CD4-positive, alpha-beta memory T cell (primary cell): Measurements from ENCODE around the gene HEXB. TPM values are rescaled to one million over a fixed set of nuclear protein-coding genes. Genes with fewer than 3 reads are reported as not detected.
"Not testable (repeated sequence)": the region's sequence is repeated elsewhere in the genome, so short reads cannot be mapped to it uniquely, and the experiment has no call there.

Experiments
- CTCF ChIA-PET: fragments of 350-600 bp; sonication (Branson Sonifier 250); formaldehyde crosslinking; loops from one replicate; lab custom pipeline; 2021; ENCODE audit warnings: inconsistent platforms; ENCODE audit not compliant: partially characterized antibody; lab: Charles Lee
- POLR2A ChIA-PET: fragments of 350-600 bp; sonication (Branson Sonifier 250); formaldehyde crosslinking; loops from one replicate; lab custom pipeline; 2021; ENCODE audit not compliant: partially characterized antibody; lab: Charles Lee
- DNase-seq, 5 donors: peaks; one replicate each; pipeline versions ENCODE4 v3.0.0 to v3.0.0-alpha.2; 2020 to 2022; ENCODE audit warnings: mixed read lengths in 1 of 5
- H3K27ac ChIP-seq: one replicate; pipeline ENCODE4 v1.7.0; 2013; ENCODE audit warnings: low read depth, low read length
- H3K27me3 ChIP-seq: 2 replicates; pipeline ENCODE4 v1.7.0; 2013; ENCODE audit warnings: mild to moderate bottlenecking, low read length, moderate library complexity; ENCODE audit not compliant: insufficient read depth
- H3K36me3 ChIP-seq: 2 replicates; pipeline ENCODE4 v1.7.0; 2013; ENCODE audit warnings: mild to moderate bottlenecking, low read length, moderate library complexity; ENCODE audit not compliant: insufficient read depth
- H3K4me1 ChIP-seq: 2 replicates; pipeline ENCODE4 v1.7.0; 2013; ENCODE audit warnings: mild to moderate bottlenecking, low read length, moderate library complexity; ENCODE audit not compliant: insufficient read depth
- H3K4me3 ChIP-seq, 2 donors: one replicate each; pipeline ENCODE4 v1.7.0; 2013; ENCODE audit warnings: low read length in 2 of 2, mild to moderate bottlenecking in 1 of 2
- H3K9me3 ChIP-seq, 2 donors: one replicate each; pipeline ENCODE4 v1.7.0; 2013; ENCODE audit warnings: low read length in 2 of 2, control low read depth in 1 of 2; ENCODE audit not compliant: control insufficient read depth in 1 of 2
- H3K27ac Mint-ChIP-seq, 7 donors: one replicate each; pipeline ENCODE4 v1.8.0; 2020 to 2021; ENCODE audit warnings: mixed read lengths in 7 of 7, mild to moderate bottlenecking in 6 of 7, inconsistent platforms in 3 of 7, moderate library complexity in 3 of 7
- H3K27me3 Mint-ChIP-seq, 2 donors: one replicate each; pipeline ENCODE4 v1.8.0; 2020 to 2021; ENCODE audit warnings: mixed read lengths in 2 of 2
- H3K36me3 Mint-ChIP-seq, 2 donors: one replicate each; pipeline ENCODE4 v1.8.0; 2020 to 2021; ENCODE audit warnings: mixed read lengths in 2 of 2, inconsistent platforms in 1 of 2, mild to moderate bottlenecking in 1 of 2
- H3K4me1 Mint-ChIP-seq, 4 donors: one replicate each; pipeline ENCODE4 v1.8.0; 2020 to 2021; ENCODE audit warnings: mixed read lengths in 4 of 4, mild to moderate bottlenecking in 1 of 4
- H3K4me3 Mint-ChIP-seq, 8 donors: one replicate each; pipeline ENCODE4 v1.8.0; 2020 to 2021; ENCODE audit warnings: mixed read lengths in 8 of 8, mild to moderate bottlenecking in 7 of 8, moderate library complexity in 6 of 8, inconsistent platforms in 3 of 8
- H3K9me3 Mint-ChIP-seq, 8 donors: one replicate each; pipeline ENCODE4 v1.8.0; 2020 to 2021; ENCODE audit warnings: mixed read lengths in 8 of 8, mild to moderate bottlenecking in 5 of 8, inconsistent platforms in 3 of 8, moderate library complexity in 1 of 8
- intact Hi-C: fragments of 100-400 bp; cut with micrococcal nuclease; formaldehyde crosslinking; loops from one replicate; pipeline ENCODE4 v1.15.1; 2023
- polyA plus RNA-seq, 2 donors: library from polyadenylated mRNA; unstranded; fragments of 300-500 nt; fragmentation: Illumina TruSeq; gene quantifications; one replicate each; pipeline ENCODE4 v1.2.3, GENCODE V29; 2021
- total RNA-seq, 2 experiments: library from RNA; stranded (reverse); gene quantifications; one replicate each; pipeline ENCODE4 v1.2.3, GENCODE V29; 2021

Gene HEXB
- total and polyA plus RNA-seq, 4 experiments from 2014 or later, result 62.3 to 200 (median 81.8) TPM

- H3K4me1 ChIP-seq, DNase-seq, H3K27me3 Mint-ChIP-seq, H3K27ac Mint-ChIP-seq, H3K4me3 Mint-ChIP-seq, H3K4me3 ChIP-seq, H3K36me3 ChIP-seq, H3K4me1 Mint-ChIP-seq, H3K9me3 Mint-ChIP-seq, H3K27me3 ChIP-seq, CTCF ChIA-PET, intact Hi-C loops, H3K27ac ChIP-seq, H3K9me3 ChIP-seq, POLR2A ChIA-PET, H3K36me3 Mint-ChIP-seq: not testable (repeated sequence)
These were observed 5.7 kb upstream of the HEXB start for GRCh38 chr5:74679300-74679699.

DNA sequence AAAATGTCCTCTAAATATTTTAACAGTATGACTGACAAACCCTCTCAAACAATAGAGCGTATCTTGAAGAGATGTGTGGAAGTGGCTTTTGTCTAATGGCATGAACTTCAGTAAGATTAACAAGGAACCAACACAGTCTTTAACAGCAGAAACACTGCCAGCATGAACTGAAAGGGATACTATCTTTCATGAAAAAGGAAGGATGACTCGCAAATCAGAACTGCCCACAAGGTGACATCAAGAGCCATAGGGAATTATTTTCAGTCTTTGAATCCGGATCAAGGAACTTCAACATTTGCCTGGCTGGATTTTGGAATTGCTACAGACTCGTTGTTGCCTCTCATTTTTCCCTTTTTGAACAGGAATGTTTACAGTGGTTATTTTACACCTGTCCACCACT is 5.1 kb upstream of the HEXB start:
- H3K4me1 Mint-ChIP-seq, result peaks cover 0 to 5% (median 3%) of the 10 kb centered on the region in 4 donors
- peaks cover 8% of the 10 kb centered on the region for H3K4me1 ChIP-seq
- intact Hi-C loops, result no loop called here
- H3K4me3 Mint-ChIP-seq, result peak overlapping the region in 1 of 8 donors; percentile 42
- peaks cover 3 to 8% of the 10 kb centered on the region in 2 donors for H3K27me3 Mint-ChIP-seq
- no peaks in the 10 kb centered on the region for H3K9me3 ChIP-seq
- H3K36me3 Mint-ChIP-seq, result no peaks in the 10 kb centered on the region
- ChIA-PET POLR2A (no interaction called here), CTCF (no interaction called here)
- peaks cover 3% of the 10 kb centered on the region for H3K27me3 ChIP-seq
- H3K27ac ChIP-seq, result no peak overlapping the region
- H3K9me3 Mint-ChIP-seq, result peaks cover 0 to 2% (median 0%) of the 10 kb centered on the region in 8 donors
- H3K4me3 ChIP-seq, result no peak overlapping the region
- H3K27ac Mint-ChIP-seq, result no peak overlapping the region
- DNase-seq, result no peak
- no peaks in the 10 kb centered on the region for H3K36me3 ChIP-seq

GRCh38 chr5:74685979-74686631 is 1.1 kb downstream of the HEXB start:
- peaks cover 26% of the 10 kb centered on the region for H3K4me1 ChIP-seq
- peak overlapping the region; percentile 61 to 71 for H3K4me3 ChIP-seq
- Mint-ChIP-seq H3K4me3 (peak overlapping the region; percentile 79 to 92 (median 88)), H3K4me1 (peaks cover 22 to 35% (median 27%) of the 10 kb centered on the region in 4 donors), H3K36me3 (peaks cover 11 to 21% of the 10 kb centered on the region in 2 donors), H3K27me3 (no peaks in the 10 kb centered on the region), H3K9me3 (peaks cover 0 to 2% (median 0%) of the 10 kb centered on the region in 8 donors), H3K27ac (peak overlapping the region; percentile 68 to 92 (median 82))
- peak overlapping the region; percentile 73 for H3K27ac ChIP-seq
- ChIA-PET POLR2A (interaction anchor here (0.6 to 1.2 kb wide), 2 partner anchors 17 to 29 kb away, joined by 3 read pairs; no protein-coding TSS in a partner anchor), CTCF (interaction anchor here (0.9 kb wide), 1 partner anchor 13 kb away, joined by 5 read pairs; no protein-coding TSS in a partner anchor)
- peaks cover 5% of the 10 kb centered on the region for H3K36me3 ChIP-seq
- H3K9me3 ChIP-seq, result no peaks in the 10 kb centered on the region
- intact Hi-C loops, result loop anchor here (1.0 to 2.0 kb wide), 2 partner anchors 46 to 651 kb away; partner anchors contain the start of genes ENC1 and HMGCR
- H3K27me3 ChIP-seq, result no peaks in the 10 kb centered on the region
- peak in 2 of 5 donors; percentile 4 to 11 for DNase-seq

GRCh38 chr5:74686962-74687751 is 2.1 kb downstream of the HEXB start:
- intact Hi-C loops, result no loop called here
- peaks cover 22 to 35% (median 27%) of the 10 kb centered on the region in 4 donors for H3K4me1 Mint-ChIP-seq

DNA sequence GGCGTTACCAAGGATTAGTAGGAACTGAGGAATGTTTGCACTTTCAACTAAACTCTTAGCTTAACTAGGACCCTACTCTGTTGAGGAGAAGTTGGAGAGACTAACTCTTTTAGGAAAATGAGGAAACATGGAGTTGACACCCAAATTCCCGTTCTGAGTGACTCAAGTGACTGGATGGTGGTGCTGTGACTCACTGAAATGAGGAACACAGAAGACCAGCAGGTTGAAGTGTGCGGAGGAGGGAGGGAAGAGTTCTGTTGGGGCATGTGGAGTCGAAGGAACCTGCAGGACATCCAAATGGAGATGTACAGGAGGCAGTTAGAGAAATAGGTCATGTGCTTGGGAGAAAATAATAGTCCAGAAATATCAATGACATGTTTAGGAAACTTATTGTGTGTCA is 8.2 kb downstream of the HEXB start:
- no peak for DNase-seq
- H3K4me3 Mint-ChIP-seq, result no peak overlapping the region
- CTCF ChIA-PET, result no interaction called here
- H3K27ac Mint-ChIP-seq, result peak overlapping the region in 1 of 7 donors; percentile 14
- Histone ChIP-seq H3K27ac (no peak overlapping the region), H3K4me3 (no peak overlapping the region), H3K9me3 (no peaks in the 10 kb centered on the region), H3K27me3 (no peaks in the 10 kb centered on the region), H3K36me3 (peaks cover 13% of the 10 kb centered on the region), H3K4me1 (no peaks in the 10 kb centered on the region)
- no peaks in the 10 kb centered on the region for H3K9me3 Mint-ChIP-seq
- no peaks in the 10 kb centered on the region for H3K27me3 Mint-ChIP-seq
- peaks cover 2 to 7% (median 6%) of the 10 kb centered on the region in 4 donors for H3K4me1 Mint-ChIP-seq
- peaks cover 39 to 65% of the 10 kb centered on the region in 2 donors for H3K36me3 Mint-ChIP-seq
- intact Hi-C loops, result no loop called here
- POLR2A ChIA-PET, result no interaction called here

More at GRCh38 chr5:74686962-74687751, 2.1 kb downstream of the HEXB start:
- Histone ChIP-seq H3K27ac (no peak overlapping the region), H3K27me3 (no peaks in the 10 kb centered on the region), H3K9me3 (no peaks in the 10 kb centered on the region), H3K36me3 (peaks cover 5% of the 10 kb centered on the region), H3K4me1 (peaks cover 26% of the 10 kb centered on the region), H3K4me3 (peak overlapping the region in 1 of 2 donors; percentile 46)
- ChIA-PET POLR2A (no interaction called here), CTCF (interaction anchor here (1.2 kb wide), 1 partner anchor 14 kb away, joined by 3 read pairs; no protein-coding TSS in a partner anchor)
- no peaks in the 10 kb centered on the region for H3K27me3 Mint-ChIP-seq
- peak overlapping the region in 5 of 8 donors; percentile 1 to 91 (median 86) for H3K4me3 Mint-ChIP-seq
- peak overlapping the region in 5 of 7 donors; percentile 29 to 92 (median 55) for H3K27ac Mint-ChIP-seq
- H3K9me3 Mint-ChIP-seq, result peaks cover 0 to 2% (median 0%) of the 10 kb centered on the region in 8 donors
- peaks cover 14 to 28% of the 10 kb centered on the region in 2 donors for H3K36me3 Mint-ChIP-seq
- DNase-seq, result no peak

- no peak overlapping the region for H3K27ac ChIP-seq
- Mint-ChIP-seq H3K27me3 (no peaks in the 10 kb centered on the region), H3K27ac (peak overlapping the region in 2 of 7 donors; percentile 32 to 53), H3K9me3 (peaks cover 0 to 2% (median 0%) of the 10 kb centered on the region in 8 donors), H3K4me1 (peaks cover 0 to 3% (median under 1%) of the 10 kb centered on the region in 4 donors), H3K4me3 (no peak overlapping the region), H3K36me3 (peaks cover 38 to 64% of the 10 kb centered on the region in 2 donors)
- no peak overlapping the region for H3K4me3 ChIP-seq
- H3K9me3 ChIP-seq, result no peaks in the 10 kb centered on the region
- H3K36me3 ChIP-seq, result peaks cover 31% of the 10 kb centered on the region
- DNase-seq, result no peak
- POLR2A ChIA-PET, result no interaction called here
- intact Hi-C loops, result no loop called here
- CTCF ChIA-PET, result no interaction called here
- H3K4me1 ChIP-seq, result no peaks in the 10 kb centered on the region
- no peaks in the 10 kb centered on the region for H3K27me3 ChIP-seq
These were observed 32.6 kb downstream of the HEXB start for GRCh38 chr5:74717596-74717995.

GRCh38 chr5:74722271-74722670 is 37.2 kb downstream of the HEXB start:
- CTCF ChIA-PET, result no interaction called here
- intact Hi-C loops, result no loop called here
- Mint-ChIP-seq H3K36me3 (peaks cover 53 to 66% of the 10 kb centered on the region in 2 donors), H3K9me3 (peaks cover 0 to 2% (median 0%) of the 10 kb centered on the region in 8 donors), H3K27ac (no peak overlapping the region), H3K27me3 (no peaks in the 10 kb centered on the region), H3K4me1 (no peaks in the 10 kb centered on the region), H3K4me3 (no peak overlapping the region)
- no peak for DNase-seq
- H3K27ac ChIP-seq, result no peak overlapping the region
- H3K4me3 ChIP-seq, result no peak overlapping the region
- H3K36me3 ChIP-seq, result peaks cover 43% of the 10 kb centered on the region
- H3K4me1 ChIP-seq, result no peaks in the 10 kb centered on the region
- no peaks in the 10 kb centered on the region for H3K9me3 ChIP-seq
- POLR2A ChIA-PET, result no interaction called here
- no peaks in the 10 kb centered on the region for H3K27me3 ChIP-seq
